SK-N-SH treated with all-trans-retinoic acid at 6 μM for 48 hours (cell line): ENCODE data around the gene UGT1A3.
"Not testable (repeated sequence)": the region's sequence is repeated elsewhere in the genome, so short reads cannot be mapped to it uniquely, and the experiment has no call there.

Experiments
- ARNTL ChIP-seq: fragments of 450-650 bp; formaldehyde crosslinking; IDR thresholded peaks from 2 replicates; pipeline ENCODE4 v1.5.0; 2020; ENCODE audit warnings: low read depth, mild to moderate bottlenecking, moderate library complexity, borderline replicate concordance
- BACH2 ChIP-seq: fragments of 250-450 bp; sonication (Bioruptor Pico); IDR thresholded peaks from 2 replicates; pipeline ENCODE4 v1.9.0; 2021; ENCODE audit warnings: mild to moderate bottlenecking, borderline replicate concordance
- CREB5 ChIP-seq: fragments of 250-450 bp; sonication (Bioruptor Pico); IDR thresholded peaks from 2 replicates; pipeline ENCODE4 v1.5.1; 2020; ENCODE audit warnings: low read depth, mild to moderate bottlenecking, moderate library complexity
- CSRNP3 ChIP-seq: fragments of 250-450 bp; sonication (Bioruptor Pico); IDR thresholded peaks from 2 replicates; pipeline ENCODE4 v1.5.1; 2021; ENCODE audit warnings: mild to moderate bottlenecking, moderate library complexity
- ESRRG ChIP-seq: fragments of 250-450 bp; sonication (Bioruptor Pico); IDR thresholded peaks from 2 replicates; pipeline ENCODE4 v1.6.1; 2021; ENCODE audit warnings: mild to moderate bottlenecking
- OSR1 ChIP-seq: fragments of 250-450 bp; sonication (Bioruptor Pico); IDR thresholded peaks from 2 replicates; pipeline ENCODE4 v1.8.0; 2022; ENCODE audit warnings: moderate library complexity, mild to moderate bottlenecking, inconsistent platforms
- PATZ1 ChIP-seq: fragments of 250-450 bp; sonication (Bioruptor Pico); IDR thresholded peaks from 2 replicates; pipeline ENCODE4 v1.8.0; 2020; ENCODE audit warnings: mild to moderate bottlenecking, moderate library complexity, borderline replicate concordance
- RARB ChIP-seq: fragments of 250-450 bp; sonication (Bioruptor Pico); IDR thresholded peaks from 2 replicates; pipeline ENCODE4 v1.8.0; 2021; ENCODE audit warnings: mild to moderate bottlenecking, moderate library complexity
- ZFP3 ChIP-seq: fragments of 250-450 bp; sonication (Bioruptor Pico); IDR thresholded peaks from 2 replicates; pipeline ENCODE4 v1.5.0; 2020; ENCODE audit warnings: mild to moderate bottlenecking, moderate library complexity
- ZNF565 ChIP-seq: fragments of 450-650 bp; formaldehyde crosslinking; conservative IDR thresholded peaks from 2 replicates; pipeline ENCODE4 v1.5.0; 2020; ENCODE audit warnings: low read depth, mild to moderate bottlenecking, moderate library complexity

- TF ChIP-seq BACH2 (CRISPR knock-in tag); CREB5 (CRISPR knock-in tag); PATZ1 (CRISPR knock-in tag); ZFP3; ARNTL; ZNF565 (CRISPR knock-in tag); RARB; ESRRG (CRISPR knock-in tag); OSR1; CSRNP3: not testable (repeated sequence)
Measured at GRCh38 chr2:233745838-233746237, 17.0 kb downstream of the UGT1A3 start.
